ENCODE data around the gene TRIP6. TPM values are rescaled to one million over a fixed set of nuclear protein-coding genes. Genes with fewer than 3 reads are reported as not detected.

The TRIP6 gene
- total RNA-seq, 1 donor from 2014 or later: 56.5 TPM

GRCh38 chr7:100891568-100892247, 24.5 kb downstream of the TRIP6 start:
- DNase-seq (no peak), ATAC-seq (no peak)
- no peak overlapping the region for H3K4me3 ChIP-seq
- peaks cover 35% of the 10 kb centered on the region for H3K27me3 ChIP-seq (ENCODE audit: low read depth)
- H3K4me1 ChIP-seq: peaks cover 60% of the 10 kb centered on the region
- H3K27ac ChIP-seq: no peak overlapping the region
- no peak for TF ChIP-seq CTCF (IDR thresholded peaks at IDR 0.05)
- intact Hi-C loops (cut with DNase I): no loop called here
- H3K9me3 ChIP-seq: no peaks in the 10 kb centered on the region
- peaks cover 20% of the 10 kb centered on the region for H3K36me3 ChIP-seq

GRCh38 chr7:100892364-100893317, 25.5 kb downstream of the TRIP6 start:
- Histone ChIP-seq H3K4me3 (no peak overlapping the region), H3K4me1 (peaks cover 51% of the 10 kb centered on the region), H3K9me3 (no peaks in the 10 kb centered on the region), H3K27ac (no peak overlapping the region), H3K36me3 (peaks cover 11% of the 10 kb centered on the region), H3K27me3 (ENCODE audit: low read depth) (peaks cover 42% of the 10 kb centered on the region)
- ATAC-seq: no peak
- intact Hi-C loops (cut with DNase I): no loop called here
- TF ChIP-seq CTCF (IDR thresholded peaks at IDR 0.05): no peak
- DNase-seq: no peak

GRCh38 chr7:100893318-100893895, 26.2 kb downstream of the TRIP6 start:
- Histone ChIP-seq H3K9me3 (no peaks in the 10 kb centered on the region), H3K27me3 (ENCODE audit: low read depth) (peaks cover 49% of the 10 kb centered on the region), H3K4me3 (no peak overlapping the region), H3K27ac (no peak overlapping the region), H3K4me1 (peaks cover 43% of the 10 kb centered on the region), H3K36me3 (peaks cover 3% of the 10 kb centered on the region)
- no peak for TF ChIP-seq CTCF (IDR thresholded peaks at IDR 0.05)
- ATAC-seq (no peak), DNase-seq (no peak)
- intact Hi-C loops (cut with DNase I): no loop called here

GRCh38 chr7:100893910-100894721, 26.9 kb downstream of the TRIP6 start:
- H3K27ac ChIP-seq: no peak overlapping the region
- no peak for TF ChIP-seq CTCF (IDR thresholded peaks at IDR 0.05)
- H3K9me3 ChIP-seq: no peaks in the 10 kb centered on the region
- peaks cover 55% of the 10 kb centered on the region for H3K27me3 ChIP-seq (ENCODE audit: low read depth)
- no peak for DNase-seq
- no peak for ATAC-seq
- peak overlapping the region; percentile 58 for H3K4me3 ChIP-seq
- intact Hi-C loops (cut with DNase I): no loop called here
- H3K36me3 ChIP-seq: no peaks in the 10 kb centered on the region
- H3K4me1 ChIP-seq: peaks cover 36% of the 10 kb centered on the region

Data from lower lobe of right lung (tissue), 2 donors.